PC-3 (cell line): ENCODE data around the gene SPHK2. TPM values are rescaled to one million over a fixed set of nuclear protein-coding genes. Genes with fewer than 3 reads are reported as not detected.
"Not testable (repeated sequence)": the region's sequence is repeated elsewhere in the genome, so short reads cannot be mapped to it uniquely, and the experiment has no call there.

Source experiments
- ATAC-seq: fragments of 200-7000 bp; cut with Tn5 transposase; 2 replicates; pipeline ENCODE4 v1.9.1; 2020; ENCODE audit warnings: mild to moderate bottlenecking, moderate library complexity
- BruUV-seq: library from RNA; stranded (reverse); fragments of 400-500 nt; replicated peaks from 2 replicates; lab custom pipeline; 2021; lab: Mats Ljungman, UMichigan
- CTCF ChIA-PET: fragments of 300-600 bp; sonication (Branson Sonifier 250); formaldehyde crosslinking; loops from one replicate; lab custom pipeline; 2022; ENCODE audit warnings: antibody characterized with exemption; lab: Charles Lee
- POLR2A ChIA-PET: fragments of 300-600 bp; sonication (Branson Sonifier 250); formaldehyde crosslinking; loops from one replicate; lab custom pipeline; 2022; ENCODE audit warnings: antibody characterized with exemption; ENCODE audit not compliant: unreplicated experiment; lab: Charles Lee
- DNase-seq: peaks from one replicate; pipeline ENCODE4 v3.0.0-alpha.2; 2015
- H2AFZ ChIP-seq: fragments of 300-600 bp; sonication (generic); 2 replicates; pipeline ENCODE4 v1.6.0; 2016; ENCODE audit warnings: antibody characterized with exemption, low read length
- H3F3A ChIP-seq: fragments of 300-600 bp; sonication (generic); one replicate; pipeline ENCODE4 v1.6.0; 2017; ENCODE audit warnings: antibody characterized with exemption, low read length, control low read depth, mild to moderate bottlenecking; ENCODE audit not compliant: unreplicated experiment
- H3K27ac ChIP-seq: fragments of 300-600 bp; sonication (generic); 2 replicates; pipeline ENCODE4 v1.5.1; 2016; ENCODE audit warnings: mild to moderate bottlenecking, low read length
- H3K27me3 ChIP-seq: fragments of 300-600 bp; sonication (generic); 2 replicates; pipeline ENCODE4 v1.6.1; 2016; ENCODE audit warnings: low read length, mixed read lengths
- H3K36me3 ChIP-seq: fragments of 300-600 bp; sonication (generic); 2 replicates; pipeline ENCODE4 v1.6.1; 2016; ENCODE audit warnings: low read depth, mixed run types, low read length, mixed read lengths
- H3K4me1 ChIP-seq: fragments of 300-600 bp; sonication (generic); 2 replicates; pipeline ENCODE4 v1.5.1; 2016; ENCODE audit warnings: low read length; ENCODE audit not compliant: insufficient read depth
- H3K4me2 ChIP-seq: fragments of 300-600 bp; sonication (generic); 2 replicates; pipeline ENCODE4 v1.6.0; 2016; ENCODE audit warnings: low read length
- H3K4me3 ChIP-seq: fragments of 300-600 bp; sonication (generic); 2 replicates; pipeline ENCODE4 v1.5.1; 2016; ENCODE audit warnings: mild to moderate bottlenecking, low read length, mixed read lengths
- H3K79me2 ChIP-seq: fragments of 300-600 bp; sonication (generic); 2 replicates; pipeline ENCODE4 v1.6.1; 2017; ENCODE audit warnings: low read length, mixed read lengths
- H3K9ac ChIP-seq: fragments of 300-600 bp; sonication (generic); 2 replicates; pipeline ENCODE4 v1.6.0; 2016; ENCODE audit warnings: mild to moderate bottlenecking, low read length
- H3K9me2 ChIP-seq: fragments of 300-600 bp; sonication (generic); replicated peaks from 2 replicates; pipeline ENCODE4 v1.6.1; 2016; ENCODE audit warnings: mixed run types, low read length, mixed read lengths
- H3K9me3 ChIP-seq: fragments of 300-600 bp; sonication (generic); 2 replicates; pipeline ENCODE4 v1.6.1; 2016; ENCODE audit warnings: low read length, mixed read lengths
- H4K20me1 ChIP-seq: fragments of 300-600 bp; sonication (generic); 2 replicates; pipeline ENCODE4 v1.6.1; 2016; ENCODE audit warnings: low read length, mixed read lengths
- CTCF ChIP-seq: fragments of 300-600 bp; sonication (generic); conservative IDR thresholded peaks from 2 replicates; pipeline ENCODE4 v1.5.1; 2017; ENCODE audit warnings: antibody characterized with exemption, low read depth, mild to moderate bottlenecking, low read length
- EZH2 ChIP-seq: fragments of 300-600 bp; sonication (generic); IDR thresholded peaks from one replicate; pipeline ENCODE4 v1.6.1; 2017; ENCODE audit warnings: antibody characterized with exemption, mild to moderate bottlenecking, low read length; ENCODE audit not compliant: unreplicated experiment
- EZH2phosphoT487 ChIP-seq: fragments of 300-600 bp; sonication (generic); IDR thresholded peaks from 2 replicates; pipeline ENCODE4 v1.6.1; 2018; ENCODE audit warnings: mild to moderate bottlenecking, antibody characterized with exemption, low read length, borderline replicate concordance
- intact Hi-C: fragments of 100-400 bp; cut with micrococcal nuclease; formaldehyde crosslinking; loops from 2 replicates; pipeline ENCODE4 v1.9.0; 2023
- total RNA-seq: library from RNA; depleted of rRNA; stranded (reverse); fragments of >200 nt; gene quantifications from 2 replicates; pipeline ENCODE4 v1.2.3, GENCODE V29; 2014

Gene SPHK2
- total RNA-seq, 1 experiment from 2014 or later: 8.5 TPM

GRCh38 chr19:48654299-48655059, 35.2 kb downstream of the SPHK2 start:
- no peak overlapping the region for H3K4me2 ChIP-seq
- H3F3A ChIP-seq: no peaks in the 10 kb centered on the region
- no peaks in the 10 kb centered on the region for H3K36me3 ChIP-seq
- BruUV-seq: no TSS peak
- ChIA-PET POLR2A (no interaction called here), CTCF (no interaction called here)
- no peaks in the 10 kb centered on the region for H4K20me1 ChIP-seq
- H3K79me2 ChIP-seq: no peaks in the 10 kb centered on the region
- no peak for TF ChIP-seq CTCF
- no peak overlapping the region for H3K4me3 ChIP-seq
- no peaks in the 10 kb centered on the region for H3K4me1 ChIP-seq
- no peaks in the 10 kb centered on the region for H3K9me3 ChIP-seq
- H3K9ac ChIP-seq: no peak overlapping the region
- H3K27me3 ChIP-seq: no peaks in the 10 kb centered on the region
- no peaks in the 10 kb centered on the region for H3K9me2 ChIP-seq
- intact Hi-C loops: no loop called here
- ATAC-seq: no peak
- DNase-seq: no peak
- no peak overlapping the region for H3K27ac ChIP-seq
- H2AFZ ChIP-seq: no peak overlapping the region

GRCh38 chr19:48656840-48657474, 37.7 kb downstream of the SPHK2 start:
- no peaks in the 10 kb centered on the region for H3K79me2 ChIP-seq
- ATAC-seq: no peak
- H3K27ac ChIP-seq: no peak overlapping the region
- no peaks in the 10 kb centered on the region for H3K4me1 ChIP-seq
- H2AFZ ChIP-seq: no peak overlapping the region
- H3K4me2 ChIP-seq: no peak overlapping the region
- CTCF ChIA-PET: interaction anchor here (1.0 kb wide), 1 partner anchor 11 kb away, joined by 3 read pairs; the partner anchor contains the start of gene CA11
- TF ChIP-seq EZH2: no peak
- no peak for TF ChIP-seq CTCF
- TF ChIP-seq EZH2phosphoT487: no peak
- no peaks in the 10 kb centered on the region for H3K27me3 ChIP-seq
- H3K9ac ChIP-seq: no peak overlapping the region
- peak; percentile 20 for DNase-seq
- POLR2A ChIA-PET: no interaction called here
- H3F3A ChIP-seq: no peaks in the 10 kb centered on the region
- no peaks in the 10 kb centered on the region for H3K9me2 ChIP-seq
- BruUV-seq: no TSS peak
- H4K20me1 ChIP-seq: no peaks in the 10 kb centered on the region
- no peaks in the 10 kb centered on the region for H3K9me3 ChIP-seq
- no peaks in the 10 kb centered on the region for H3K36me3 ChIP-seq
- no peak overlapping the region for H3K4me3 ChIP-seq
- intact Hi-C loops: no loop called here

GRCh38 chr19:48657828-48658227, 38.5 kb downstream of the SPHK2 start:
- H3K4me1 ChIP-seq, ATAC-seq, DNase-seq, BruUV-seq, H3F3A ChIP-seq, H3K9me3 ChIP-seq, POLR2A ChIA-PET, H3K4me3 ChIP-seq, H3K9me2 ChIP-seq, H3K4me2 ChIP-seq, H3K27me3 ChIP-seq, H3K27ac ChIP-seq, H4K20me1 ChIP-seq, H3K36me3 ChIP-seq, H2AFZ ChIP-seq, intact Hi-C loops, H3K79me2 ChIP-seq, H3K9ac ChIP-seq: not testable (repeated sequence)
- CTCF ChIA-PET: interaction anchor here (1.0 kb wide), 1 partner anchor 12 kb away, joined by 3 read pairs; the partner anchor contains the start of gene CA11
